GM08714 (cell line): ENCODE data around the gene MXD3.

ENCODE experiments used
- H3K4me3 ChIP-seq: fragments of 200-500 bp; sonication (Bioruptor generic); 2 replicates; pipeline ENCODE4 v1.5.1; 2014; ENCODE audit warnings: mild to moderate bottlenecking, low read length, inconsistent platforms
- ZNF274 ChIP-seq: IDR thresholded peaks from 2 replicates; pipeline ENCODE4 v1.6.1; 2012; ENCODE audit warnings: mild to moderate bottlenecking, low read depth, low read length

The MXD3 gene

DNA sequence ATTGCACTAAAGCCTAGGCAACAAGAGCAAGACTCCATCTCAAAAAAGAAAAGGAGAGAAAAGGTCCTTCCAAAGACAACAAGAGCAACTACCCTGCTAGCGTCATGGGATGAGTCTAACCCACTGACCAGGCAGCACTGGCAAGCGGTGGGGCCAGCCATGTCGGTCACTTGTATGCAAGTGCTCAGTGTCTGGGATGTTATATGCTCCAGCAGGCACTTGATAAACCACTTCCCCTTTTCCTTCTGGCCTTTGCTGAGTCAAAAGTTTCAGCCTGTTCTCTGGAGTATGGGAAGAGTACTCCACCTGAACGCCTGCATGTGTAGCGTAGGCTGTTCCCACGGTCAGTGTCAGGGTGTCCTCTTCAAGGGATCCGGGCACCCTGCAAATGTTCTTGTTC, 9.2 kb upstream of the MXD3 start:
- TF ChIP-seq ZNF274: no peak
- no peak overlapping the region for H3K4me3 ChIP-seq

DNA sequence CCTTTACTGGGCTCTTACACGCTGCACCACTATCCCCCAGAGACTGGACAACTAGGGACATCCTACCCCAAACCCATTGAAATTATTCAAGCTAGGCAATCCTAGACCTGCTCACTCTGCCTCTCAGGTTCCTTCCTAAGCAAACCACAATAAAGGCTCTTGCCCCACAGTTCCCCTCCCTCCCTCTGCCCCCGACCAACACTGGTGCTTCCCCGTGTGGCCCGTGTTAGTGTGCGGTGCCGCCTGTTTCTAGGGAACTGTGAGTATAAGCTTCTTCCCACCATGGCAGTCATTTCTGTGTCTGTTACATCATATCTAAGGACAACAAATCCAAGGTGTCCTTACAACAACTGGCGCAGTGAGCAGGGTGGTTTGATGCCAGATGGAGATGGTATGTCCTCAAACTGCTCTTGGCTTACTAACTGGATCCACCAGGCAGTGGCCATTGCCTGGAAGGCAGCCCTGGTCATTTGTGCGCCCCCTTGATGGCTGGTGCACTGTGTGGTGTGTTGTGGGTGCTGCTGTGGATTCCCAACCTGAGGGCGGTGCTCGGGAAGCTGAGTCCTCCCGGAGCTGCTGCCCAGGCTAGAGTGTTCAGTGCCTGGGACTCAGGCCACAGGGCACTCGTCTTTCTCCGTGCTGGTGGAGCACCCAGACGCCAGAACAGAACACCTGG, 8.4 kb upstream of the MXD3 start:
- no peak overlapping the region for H3K4me3 ChIP-seq
- no peak for TF ChIP-seq ZNF274

DNA sequence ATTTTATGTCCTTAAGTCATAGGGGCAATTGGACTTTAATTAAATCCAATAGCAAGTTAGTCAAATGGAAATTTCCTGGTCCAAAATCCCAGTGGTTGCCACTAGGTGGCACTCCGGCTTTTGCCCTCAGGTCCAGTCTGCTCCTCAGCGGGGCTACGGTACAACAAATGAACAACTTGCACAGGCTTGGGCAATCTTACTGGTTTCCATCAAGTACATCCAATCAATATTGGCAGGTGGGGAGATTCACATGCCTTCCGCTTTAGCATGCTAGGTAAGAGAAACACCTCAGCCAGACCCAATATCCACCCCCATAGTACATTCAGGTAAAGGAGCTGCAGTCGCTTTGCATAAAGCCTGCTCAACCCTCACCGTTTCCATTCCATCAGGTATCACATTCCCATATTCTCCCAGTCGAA, 6.3 kb upstream of the MXD3 start:
- TF ChIP-seq ZNF274: no peak
- H3K4me3 ChIP-seq: no peak overlapping the region

DNA sequence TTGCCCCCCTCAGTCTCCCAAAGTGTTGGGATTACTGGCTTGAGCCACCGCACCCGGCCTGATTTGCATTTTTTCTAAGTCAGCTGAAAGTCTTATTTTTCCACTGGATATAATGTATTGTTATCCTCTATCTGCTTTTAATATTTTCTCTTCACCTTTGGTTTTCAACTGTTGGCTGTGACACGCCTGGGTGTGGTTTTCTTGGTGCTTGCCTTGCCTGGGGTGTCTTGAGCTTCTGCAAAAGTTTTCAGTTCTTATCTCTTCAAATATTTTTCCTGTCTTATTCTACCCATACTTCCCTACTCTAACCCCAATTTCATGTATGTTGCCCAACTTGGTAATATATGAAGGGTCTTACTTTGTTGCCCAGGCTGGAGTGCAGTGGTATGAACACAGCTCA, 4.3 kb upstream of the MXD3 start:
- TF ChIP-seq ZNF274: no peak
- no peak overlapping the region for H3K4me3 ChIP-seq

DNA sequence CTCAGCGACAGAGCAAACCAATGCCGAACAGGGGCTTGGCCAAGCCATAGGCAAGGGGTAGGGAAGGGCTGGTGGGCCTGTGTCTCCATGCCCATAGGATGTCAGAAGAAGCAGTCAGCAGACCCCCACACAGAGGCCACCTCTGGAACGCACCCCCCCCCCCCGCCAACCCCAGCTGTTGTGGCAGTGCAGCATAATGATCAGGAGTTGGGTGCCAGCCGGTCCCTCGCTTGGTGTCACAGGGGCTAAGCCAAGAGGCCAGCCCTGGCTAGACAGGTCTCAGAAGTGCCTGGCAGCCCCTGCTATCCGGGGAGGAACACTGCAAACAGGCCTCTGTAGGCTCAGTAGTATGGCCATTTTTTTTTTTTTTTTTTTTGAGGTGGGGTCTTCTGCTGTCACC, 3.7 kb upstream of the MXD3 start:
- no peak overlapping the region for H3K4me3 ChIP-seq
- no peak for TF ChIP-seq ZNF274

DNA sequence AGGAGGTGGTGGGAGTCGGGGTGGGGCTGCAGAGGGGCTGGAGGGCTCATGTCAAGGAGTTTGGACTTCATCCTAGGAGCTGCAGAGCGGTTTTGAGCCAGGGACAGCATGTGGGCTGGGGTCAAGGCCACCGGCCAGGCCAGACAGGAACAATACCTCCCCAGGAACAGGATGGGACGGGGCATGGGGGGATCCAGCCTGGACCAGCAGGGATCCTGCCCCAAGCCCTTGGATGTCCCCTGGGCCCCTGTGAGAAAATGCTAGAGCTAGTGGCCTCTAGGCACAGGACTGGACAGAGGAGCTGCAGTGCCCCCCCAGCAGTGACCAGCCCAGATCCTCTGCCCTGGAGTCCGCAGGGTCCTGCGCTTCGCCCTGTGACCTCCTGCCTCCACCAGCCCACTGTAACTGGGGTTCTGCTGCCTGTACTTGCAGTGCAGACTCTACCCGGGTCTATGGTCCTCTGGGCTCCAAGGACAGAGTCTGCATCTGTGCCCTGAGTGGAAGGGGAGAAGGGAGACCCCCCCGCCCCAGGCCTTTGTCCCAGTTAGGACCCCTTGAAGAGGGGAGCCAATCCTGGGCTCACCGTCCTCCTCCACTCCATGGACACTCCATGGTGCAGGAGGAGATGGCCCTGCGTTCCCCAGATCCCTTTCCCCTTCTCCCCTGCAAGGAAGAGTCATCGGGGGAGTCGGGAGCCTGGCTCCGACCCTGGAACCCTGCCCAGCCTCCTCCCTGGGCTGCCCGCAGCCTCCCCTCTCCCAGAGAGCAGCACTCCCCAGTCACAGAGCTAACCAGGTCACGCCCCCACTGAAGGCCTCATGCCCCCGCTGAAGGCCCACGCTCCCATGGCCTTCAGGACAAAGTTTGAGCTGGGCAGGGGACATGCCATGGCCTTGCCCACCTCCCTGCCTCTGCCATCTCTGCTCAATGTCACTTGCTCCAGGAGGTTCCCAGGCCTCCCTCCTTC, 3.0 kb upstream of the MXD3 start:
- no peak for TF ChIP-seq ZNF274
- H3K4me3 ChIP-seq: no peak overlapping the region

DNA sequence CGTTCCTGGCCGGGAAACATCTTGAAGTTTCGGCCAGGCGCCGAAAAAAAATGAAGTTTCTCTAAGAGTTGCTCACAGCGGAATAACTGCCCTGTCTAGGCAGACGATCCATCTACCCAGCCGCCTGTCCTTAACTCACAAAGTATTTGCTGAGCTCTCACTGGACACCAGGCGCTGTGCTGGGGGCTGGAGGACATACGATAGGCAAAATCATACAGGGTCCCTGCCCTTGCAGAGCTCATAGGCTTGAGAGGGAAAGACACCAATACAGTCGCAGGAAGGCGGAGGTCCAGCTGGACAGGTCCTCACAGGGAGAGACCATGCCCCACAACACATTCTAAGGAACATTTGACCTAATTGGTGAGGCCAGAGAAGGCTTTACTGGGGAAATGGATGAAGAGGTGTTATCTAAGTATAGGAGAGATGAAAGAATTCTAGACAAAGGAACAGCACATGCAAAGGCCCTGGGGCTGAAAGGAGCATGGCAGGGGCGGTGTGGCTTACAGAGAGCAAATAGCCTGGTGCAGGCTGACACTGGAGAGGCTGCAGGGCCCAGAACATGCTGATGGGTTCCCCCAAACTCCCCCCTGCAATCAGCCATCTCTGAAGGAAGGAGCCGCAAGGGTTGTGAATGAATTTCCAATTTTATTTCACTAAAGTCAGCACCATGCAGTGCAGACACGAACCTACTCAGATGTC, 2.0 kb upstream of the MXD3 start:
- H3K4me3 ChIP-seq: no peak overlapping the region
- no peak for TF ChIP-seq ZNF274

DNA sequence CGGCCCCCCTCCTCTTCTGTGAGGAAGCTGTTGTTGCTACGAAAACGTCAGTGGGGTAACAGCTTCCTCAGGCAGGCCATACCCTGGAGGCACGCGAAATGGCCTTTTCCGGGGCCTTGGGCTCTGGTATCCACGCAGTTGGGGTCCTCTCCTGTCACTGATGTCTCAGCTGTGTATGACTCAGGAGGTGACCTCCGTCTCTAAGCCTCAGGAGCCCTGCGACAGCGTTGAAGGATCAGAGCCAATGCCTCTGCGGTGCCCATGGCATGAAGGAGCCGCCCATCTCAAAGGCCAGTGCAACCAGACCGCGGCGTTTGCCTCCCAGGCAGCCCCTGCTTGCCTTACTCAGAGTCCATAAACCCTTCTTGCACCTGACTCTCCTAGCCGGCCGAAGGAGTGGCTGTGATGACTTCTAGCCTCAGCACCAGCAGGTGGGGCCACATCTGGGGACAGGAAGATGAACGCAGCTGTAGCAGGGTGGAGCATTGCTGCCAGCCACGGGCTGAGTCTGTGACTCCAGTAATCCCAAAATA, 1.0 kb upstream of the MXD3 start:
- H3K4me3 ChIP-seq: peak overlapping the region; percentile 70

DNA sequence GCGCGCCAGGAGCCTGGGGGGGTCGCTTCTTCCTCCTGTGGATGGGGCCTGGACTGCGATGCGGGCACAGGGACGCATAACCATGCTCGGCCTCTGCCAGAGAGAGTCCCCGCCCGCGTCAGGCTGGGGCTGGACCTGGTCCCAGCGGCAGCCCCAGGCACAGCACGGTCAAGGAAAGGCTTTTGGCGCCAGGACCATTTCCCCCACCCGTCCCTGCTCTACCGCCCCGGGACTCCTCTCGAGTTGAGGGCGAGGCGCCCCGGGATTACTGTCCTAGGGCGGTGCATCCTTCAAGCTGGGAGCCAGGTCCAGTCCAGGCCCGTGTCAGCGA, 341 bp downstream of the MXD3 start:
- no peak for TF ChIP-seq ZNF274
- peak overlapping the region; percentile 83 for H3K4me3 ChIP-seq

More for the DNA sequence above, 1.0 kb upstream of the MXD3 start:
- no peak for TF ChIP-seq ZNF274

DNA sequence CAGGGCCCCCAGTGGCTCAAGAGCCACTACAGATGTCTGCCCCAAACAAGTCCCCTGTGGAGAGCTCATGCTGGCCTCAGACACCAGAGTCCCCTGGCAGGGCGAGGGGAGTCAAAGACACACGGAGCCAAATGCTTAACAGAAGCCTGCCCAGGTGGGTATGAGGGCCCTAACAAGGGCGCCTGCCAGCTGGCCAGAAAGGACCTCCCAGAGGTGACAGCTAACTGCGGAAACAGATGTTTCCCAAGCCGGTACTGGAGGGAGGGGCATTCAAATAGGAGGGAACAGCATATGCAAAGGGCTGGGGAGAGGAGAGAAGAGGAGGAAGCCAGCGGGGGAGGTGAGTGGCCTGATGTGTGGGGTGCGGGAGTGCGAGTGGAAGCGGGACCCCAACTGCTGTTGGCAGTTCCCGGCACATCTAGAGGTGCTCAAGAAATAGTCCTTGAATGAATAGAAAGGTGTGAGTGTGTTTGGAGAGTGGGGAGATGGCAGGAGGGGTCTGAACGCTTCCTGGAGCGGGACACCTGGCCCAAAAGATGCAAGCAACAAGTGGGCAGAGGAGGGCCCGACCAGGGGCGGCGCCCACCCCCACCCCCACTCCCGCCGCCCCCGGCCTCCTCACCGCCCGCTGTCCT, 824 bp downstream of the MXD3 start:
- no peak for TF ChIP-seq ZNF274
- peak overlapping the region; percentile 83 for H3K4me3 ChIP-seq

DNA sequence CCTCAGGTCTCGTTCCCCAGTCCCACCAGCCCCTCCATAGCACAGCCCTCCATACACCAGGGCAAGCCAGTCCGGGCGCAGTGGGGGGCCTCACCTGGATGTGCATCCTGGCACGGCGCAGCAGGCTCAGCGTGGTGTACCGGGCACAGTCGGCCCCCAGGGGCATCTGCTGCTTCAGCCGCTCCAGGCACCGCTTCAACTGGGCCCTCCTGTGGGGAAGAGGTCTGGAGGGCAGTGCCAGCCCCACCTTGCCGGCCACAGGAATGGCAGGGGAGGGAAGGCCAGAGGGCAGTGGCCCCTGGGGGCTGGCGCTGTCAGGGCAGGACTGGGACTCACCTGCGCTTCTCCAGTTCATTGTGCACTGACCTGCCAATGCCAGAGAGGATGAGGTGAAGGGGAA, 1.4 kb downstream of the MXD3 start:
- H3K4me3 ChIP-seq: peak overlapping the region; percentile 83; the same call in 1 of the 2 replicates
- no peak for TF ChIP-seq ZNF274

DNA sequence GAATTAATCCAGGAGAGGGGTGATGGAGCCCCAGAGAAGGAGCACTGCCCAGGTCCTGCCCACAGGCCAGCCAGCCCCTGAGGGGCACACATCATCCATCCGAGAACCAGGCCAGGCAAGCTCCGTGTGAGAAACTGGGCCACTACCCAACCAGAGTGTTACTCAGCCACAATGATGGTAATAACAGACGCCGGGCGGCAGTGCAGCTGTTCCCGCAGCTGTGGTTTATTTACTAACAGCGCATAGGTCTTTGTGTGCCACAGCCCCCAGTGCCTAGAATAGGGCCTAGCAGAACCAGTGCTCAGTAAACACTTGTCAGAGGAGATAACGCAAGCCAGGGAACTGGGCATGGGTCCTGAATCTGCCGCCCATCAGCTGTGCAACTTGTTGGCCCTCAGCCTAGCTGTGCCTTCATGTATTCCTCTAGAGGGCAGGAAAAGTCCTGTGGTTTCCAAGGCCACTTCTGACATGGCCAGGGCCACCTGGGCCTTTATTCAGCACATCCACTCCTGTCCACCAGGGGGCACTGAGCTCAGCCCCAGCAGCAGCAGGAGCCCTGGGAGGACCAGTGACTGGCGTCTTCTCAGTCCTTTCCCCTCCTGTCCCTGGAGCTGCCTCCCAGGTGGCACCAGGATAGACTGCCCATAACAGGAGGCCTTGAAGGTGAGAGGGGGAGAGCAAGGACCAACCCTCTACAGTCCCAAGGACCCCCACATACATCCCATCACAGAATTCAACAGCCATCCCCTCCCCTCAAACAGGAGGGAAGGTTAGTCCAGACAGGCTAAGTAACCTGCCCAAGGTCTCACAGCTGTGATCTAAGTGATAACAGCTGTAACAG, 2.1 kb downstream of the MXD3 start:
- H3K4me3 ChIP-seq: no peak overlapping the region
- no peak for TF ChIP-seq ZNF274

DNA sequence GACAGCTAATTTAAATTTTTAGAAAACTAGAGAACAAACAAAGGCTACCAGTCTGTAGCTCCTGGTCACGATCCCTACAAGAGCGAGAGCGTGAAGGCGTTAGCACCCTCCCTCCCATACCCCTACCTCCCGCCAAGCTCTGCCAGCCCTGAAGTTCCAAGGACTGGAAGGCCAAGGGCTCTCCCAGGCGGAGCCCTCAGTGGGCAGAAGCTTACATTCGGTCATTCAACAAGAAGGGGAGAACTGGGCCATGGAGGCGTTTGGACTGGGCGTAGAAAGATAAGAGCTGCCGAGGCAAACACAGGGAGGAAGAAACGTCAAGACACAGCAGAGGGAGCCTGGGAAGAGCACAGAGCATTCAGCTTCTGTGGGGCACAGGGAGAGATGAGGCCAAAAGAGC, 3.0 kb downstream of the MXD3 start:
- no peak for TF ChIP-seq ZNF274
- H3K4me3 ChIP-seq: no peak overlapping the region
